Endodermal cell (in vitro differentiated cells): ENCODE results near the gene HSPBP1. TPM values are rescaled to one million over a fixed set of nuclear protein-coding genes. Genes with fewer than 3 reads are reported as not detected.

Experiments
- DNase-seq: peaks from one replicate; pipeline ENCODE4 v3.0.0-alpha.2; 2017
- H3K27ac ChIP-seq: 2 replicates; pipeline ENCODE4 v1.5.1; 2013; ENCODE audit warnings: mild to moderate bottlenecking, low read depth, low read length, moderate library complexity
- H3K27me3 ChIP-seq: 2 replicates; pipeline ENCODE4 v1.6.1; 2013; ENCODE audit warnings: mild to moderate bottlenecking, low read length, moderate library complexity; ENCODE audit not compliant: insufficient read depth, control insufficient read depth, poor library complexity, severe bottlenecking
- H3K36me3 ChIP-seq: 2 replicates; pipeline ENCODE4 v1.7.0; 2013; ENCODE audit warnings: mild to moderate bottlenecking, low read length, moderate library complexity; ENCODE audit not compliant: control insufficient read depth, insufficient read depth
- H3K4me1 ChIP-seq: one replicate; pipeline ENCODE4 v1.7.0; 2013; ENCODE audit warnings: low read length; ENCODE audit not compliant: control insufficient read depth, insufficient read depth
- H3K4me3 ChIP-seq: 2 replicates; pipeline ENCODE4 v1.5.1; 2013; ENCODE audit warnings: mild to moderate bottlenecking, low read length, moderate library complexity
- H3K9ac ChIP-seq: 2 replicates; pipeline ENCODE4 v1.6.1; 2013; ENCODE audit warnings: mild to moderate bottlenecking, low read length, moderate library complexity; ENCODE audit not compliant: poor library complexity, severe bottlenecking; ENCODE audit errors: extremely low read depth
- H3K9me3 ChIP-seq: 2 replicates; pipeline ENCODE4 v1.6.1; 2013; ENCODE audit warnings: mild to moderate bottlenecking, low read length, moderate library complexity; ENCODE audit not compliant: control insufficient read depth
- H3K27ac Mint-ChIP-seq: 2 replicates; pipeline ENCODE4 v1.8.0; 2020; ENCODE audit warnings: mixed read lengths
- H3K27me3 Mint-ChIP-seq: 2 replicates; pipeline ENCODE4 v1.8.0; 2021; ENCODE audit warnings: mild to moderate bottlenecking, mixed read lengths; ENCODE audit not compliant: insufficient read depth
- H3K36me3 Mint-ChIP-seq: 2 replicates; pipeline ENCODE4 v1.8.0; 2020; ENCODE audit warnings: low read depth, mixed read lengths
- H3K4me1 Mint-ChIP-seq: 2 replicates; pipeline ENCODE4 v1.8.0; 2020; ENCODE audit warnings: mixed read lengths
- H3K4me3 Mint-ChIP-seq: 2 replicates; pipeline ENCODE4 v1.8.0; 2020; ENCODE audit warnings: mild to moderate bottlenecking, moderate library complexity, mixed read lengths
- H3K9me3 Mint-ChIP-seq: 2 replicates; pipeline ENCODE4 v1.8.0; 2020; ENCODE audit warnings: mild to moderate bottlenecking, mixed read lengths
- CTCF ChIP-seq: fragments of 200-600 bp; sonication (generic); conservative IDR thresholded peaks from 2 replicates; pipeline ENCODE4 v1.5.0; 2021; ENCODE audit warnings: antibody characterized with exemption, mild to moderate bottlenecking
- WGBS, 2 experiments: methylation state at CpG; one replicate each; pipeline versions ENCODE4 v1.1.5 to v1.1.7; 2013; ENCODE audit warnings: missing lambda C conversion rate in 2 of 2, mixed read lengths in 1 of 2; ENCODE audit not compliant: insufficient coverage in 1 of 2, insufficient read length in 1 of 2; 5-methylcytosine and 5-hydroxymethylcytosine counted together
- total RNA-seq, 2 donors: library from RNA; stranded (reverse); fragmentation: NEBNext Ultra II Directional in 1 of 2; extraction: Animal tissue kit (Norgen Biotek cat#: 25700) in 1 of 2; gene quantifications; 2 replicates in 1 of 2; 3 replicates in 1 of 2; pipeline ENCODE4 v1.2.1, GENCODE V29; 2021

The HSPBP1 gene
- total RNA-seq, 2 donors from 2014 or later, result 43.7 to 48.5 TPM

- Mint-ChIP-seq H3K36me3 (peaks cover 52% of the 10 kb centered on the region), H3K4me1 (peaks cover 3% of the 10 kb centered on the region), H3K4me3 (no peak overlapping the region), H3K27me3 (no peaks in the 10 kb centered on the region), H3K27ac (no peak overlapping the region), H3K9me3 (no peaks in the 10 kb centered on the region)
- H3K27me3 ChIP-seq, result no peaks in the 10 kb centered on the region
- peaks cover 56% of the 10 kb centered on the region for H3K36me3 ChIP-seq
- no peaks in the 10 kb centered on the region for H3K9me3 ChIP-seq
- no peak overlapping the region for H3K27ac ChIP-seq
- H3K4me1 ChIP-seq, result peaks cover 2% of the 10 kb centered on the region
- TF ChIP-seq CTCF, result no peak
- DNase-seq, result no peak
- no peak overlapping the region for H3K4me3 ChIP-seq
- WGBS, 2 experiments, result 89 to 95% methylated on average over 3 to 5 of the region's 5 CpGs
- no peak overlapping the region for H3K9ac ChIP-seq
Measured at GRCh38 chr19:55309448-55309847, 29.5 kb upstream of the HSPBP1 start.

- 98 to 100% methylated on average over 7 to 11 of the region's 11 CpGs for WGBS, 2 experiments
- H3K27me3 ChIP-seq, result no peaks in the 10 kb centered on the region
- Mint-ChIP-seq H3K27ac (no peak overlapping the region), H3K4me3 (no peak overlapping the region), H3K36me3 (peaks cover 59% of the 10 kb centered on the region), H3K9me3 (no peaks in the 10 kb centered on the region), H3K27me3 (no peaks in the 10 kb centered on the region), H3K4me1 (peaks cover 3% of the 10 kb centered on the region)
- H3K9ac ChIP-seq, result no peak overlapping the region
- H3K36me3 ChIP-seq, result peaks cover 67% of the 10 kb centered on the region
- no peak for TF ChIP-seq CTCF
- DNase-seq, result no peak
- H3K4me1 ChIP-seq, result no peaks in the 10 kb centered on the region
- H3K9me3 ChIP-seq, result no peaks in the 10 kb centered on the region
- no peak overlapping the region for H3K27ac ChIP-seq
- H3K4me3 ChIP-seq, result no peak overlapping the region
Measured at GRCh38 chr19:55308281-55308680, 28.4 kb upstream of the HSPBP1 start.

- Histone ChIP-seq H3K4me1 (no peaks in the 10 kb centered on the region), H3K4me3 (no peak overlapping the region), H3K27ac (no peak overlapping the region), H3K36me3 (peaks cover 81% of the 10 kb centered on the region), H3K9me3 (no peaks in the 10 kb centered on the region), H3K27me3 (no peaks in the 10 kb centered on the region), H3K9ac (no peak overlapping the region)
- H3K27me3 Mint-ChIP-seq, result no peaks in the 10 kb centered on the region
- H3K4me1 Mint-ChIP-seq, result peaks cover 5% of the 10 kb centered on the region
- H3K4me3 Mint-ChIP-seq, result no peak overlapping the region
- DNase-seq, result no peak
- H3K36me3 Mint-ChIP-seq, result peaks cover 67% of the 10 kb centered on the region
- 90 to 92% methylated on average over 3 of the region's 3 CpGs for WGBS, 2 experiments
- H3K27ac Mint-ChIP-seq, result peak overlapping the region; percentile 48
- TF ChIP-seq CTCF, result no peak
- no peaks in the 10 kb centered on the region for H3K9me3 Mint-ChIP-seq
Measured at GRCh38 chr19:55306712-55307111, 26.8 kb upstream of the HSPBP1 start.
